ENCODE results near the gene UBXN6.

UBXN6 gene

GRCh38 chr19:4448147-4448985 lies 9.2 kb downstream of the UBXN6 start:
- H3K4me3 ChIP-seq (ENCODE audit: low read length), result no peak overlapping the region
- DNase-seq (ENCODE audit: low read depth), result no peak
- no peak for TF ChIP-seq CTCF (conservative IDR thresholded peaks at IDR 0.05; ENCODE audit: low read depth, low read length)

- DNase-seq (ENCODE audit: low read depth), result no peak
- no peak for TF ChIP-seq CTCF (conservative IDR thresholded peaks at IDR 0.05; ENCODE audit: low read depth, low read length)
- no peak overlapping the region for H3K4me3 ChIP-seq (ENCODE audit: low read length)
Observed at GRCh38 chr19:4447327-4448146, 10.1 kb downstream of the UBXN6 start.

GRCh38 chr19:4446704-4447200 lies 10.8 kb downstream of the UBXN6 start:
- TF ChIP-seq CTCF (conservative IDR thresholded peaks at IDR 0.05; ENCODE audit: low read depth, low read length), result no peak
- no peak for DNase-seq (ENCODE audit: low read depth)
- H3K4me3 ChIP-seq (ENCODE audit: low read length), result no peak overlapping the region

GRCh38 chr19:4445963-4446703 lies 11.5 kb downstream of the UBXN6 start:
- DNase-seq (ENCODE audit: low read depth), result no peak
- no peak for TF ChIP-seq CTCF (conservative IDR thresholded peaks at IDR 0.05; ENCODE audit: low read depth, low read length)
- no peak overlapping the region for H3K4me3 ChIP-seq (ENCODE audit: low read length)

GRCh38 chr19:4444765-4445741 lies 12.5 kb downstream of the UBXN6 start:
- no peak for TF ChIP-seq CTCF (conservative IDR thresholded peaks at IDR 0.05; ENCODE audit: low read depth, low read length)
- no peak for DNase-seq (ENCODE audit: low read depth)
- H3K4me3 ChIP-seq (ENCODE audit: low read length), result no peak overlapping the region

Measured in retinal pigment epithelial cell (primary cell).